Activated gamma-delta T cell (primary cell): ENCODE measurements around the gene BBOF1.
"Not testable (repeated sequence)": the region's sequence is repeated elsewhere in the genome, so short reads cannot be mapped to it uniquely, and the experiment has no call there.

Experiments
- DNase-seq: peaks from one replicate; lab custom pipeline; 2025; lab: John Stamatoyannopoulos, UW
- total RNA-seq, 2 donors: gene quantifications; one replicate each; lab custom pipeline; 2026; lab: John Stamatoyannopoulos, UW

Gene BBOF1, protein sequence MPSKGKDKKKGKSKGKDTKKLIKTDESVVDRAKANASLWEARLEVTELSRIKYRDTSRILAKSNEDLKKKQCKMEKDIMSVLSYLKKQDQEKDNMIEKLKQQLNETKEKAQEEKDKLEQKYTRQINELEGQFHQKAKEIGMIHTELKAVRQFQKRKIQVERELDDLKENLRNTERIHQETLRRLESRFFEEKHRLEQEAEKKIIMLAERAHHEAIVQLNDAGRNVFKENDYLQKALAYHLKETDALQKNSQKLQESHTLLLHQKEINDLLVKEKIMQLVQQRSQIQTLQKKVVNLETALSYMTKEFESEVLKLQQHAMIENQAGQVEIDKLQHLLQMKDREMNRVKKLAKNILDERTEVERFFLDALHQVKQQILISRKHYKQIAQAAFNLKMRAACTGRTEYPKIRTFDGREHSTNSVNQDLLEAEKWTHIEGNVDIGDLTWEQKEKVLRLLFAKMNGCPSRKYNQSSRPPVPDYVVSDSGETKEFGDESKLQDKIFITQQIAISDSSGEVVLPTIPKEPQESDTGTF
- 6.1 to 6.4 reads per million in 2 donors for total RNA-seq

DNA sequence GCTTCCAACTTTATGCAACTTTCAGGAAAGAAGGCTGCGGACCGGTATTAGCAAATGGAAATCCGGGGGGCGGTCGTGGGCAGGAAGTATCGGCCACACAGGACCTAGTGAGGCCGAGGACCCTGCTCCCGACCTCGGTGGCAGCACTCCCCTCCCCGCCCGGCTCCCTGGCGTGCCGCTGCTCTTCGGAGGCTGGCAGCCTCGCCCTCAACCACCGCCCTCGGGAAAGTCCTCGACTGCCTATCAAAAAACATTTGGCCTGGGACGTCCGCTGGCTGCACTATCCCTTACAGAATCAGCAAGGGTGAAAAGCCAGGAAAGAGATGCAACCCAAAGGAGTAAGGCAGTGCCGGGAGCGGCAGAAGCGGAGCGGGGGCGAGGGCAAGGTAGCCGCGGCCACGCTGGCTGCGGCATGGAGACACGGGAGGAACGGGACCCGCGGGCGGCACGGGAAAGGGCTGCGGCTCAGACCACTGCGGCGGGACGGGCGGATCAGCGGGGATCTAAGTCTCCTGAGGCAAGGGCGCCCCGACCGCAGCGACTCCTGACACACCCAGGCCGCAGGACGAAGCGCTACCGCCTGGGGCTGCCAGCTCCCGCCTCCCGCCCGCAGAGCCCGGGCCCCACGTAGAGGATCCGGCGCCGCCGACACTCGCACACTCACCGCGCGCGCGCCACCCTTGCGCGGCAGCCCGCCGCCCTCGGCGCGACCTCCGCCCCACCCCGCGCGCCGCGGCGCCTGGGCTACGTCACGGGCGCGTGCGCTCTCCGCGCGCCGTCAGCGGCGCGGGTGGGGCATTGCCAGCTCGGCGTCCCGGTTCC is at the start of gene BBOF1, which contains the start of gene ENTPD5:
TSS of gene BBOF1 (plus strand) at position 764 of the 822 bp plus-strand sequence. CDS start 130 bp downstream, outside the sequence.
TSS of gene ENTPD5 (minus strand) at position 703 of the 822 bp plus-strand sequence. CDS start 31,186 bp downstream, outside the sequence.
- DNase-seq: peak; percentile 89

DNA sequence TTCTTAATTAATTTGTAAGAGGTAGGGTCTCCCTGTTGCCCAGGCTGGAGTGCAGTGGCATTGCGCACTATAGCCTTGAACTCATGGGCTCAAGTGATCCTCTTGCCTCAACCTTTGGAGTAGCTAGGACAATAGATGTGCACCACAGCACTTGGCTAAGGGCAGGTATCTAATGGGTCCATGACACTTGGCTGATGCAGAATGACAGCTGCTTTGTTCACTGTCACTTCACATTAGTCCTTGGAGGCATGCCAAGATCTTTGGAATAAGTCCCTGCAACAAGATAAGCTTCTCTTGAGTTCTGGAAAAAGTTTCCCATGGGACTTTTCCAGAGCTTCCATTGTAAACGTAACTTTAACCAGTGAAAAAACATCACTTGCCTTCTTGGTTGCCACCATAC is 45.7 kb upstream of the BBOF1 start:
- no peak for DNase-seq

DNA sequence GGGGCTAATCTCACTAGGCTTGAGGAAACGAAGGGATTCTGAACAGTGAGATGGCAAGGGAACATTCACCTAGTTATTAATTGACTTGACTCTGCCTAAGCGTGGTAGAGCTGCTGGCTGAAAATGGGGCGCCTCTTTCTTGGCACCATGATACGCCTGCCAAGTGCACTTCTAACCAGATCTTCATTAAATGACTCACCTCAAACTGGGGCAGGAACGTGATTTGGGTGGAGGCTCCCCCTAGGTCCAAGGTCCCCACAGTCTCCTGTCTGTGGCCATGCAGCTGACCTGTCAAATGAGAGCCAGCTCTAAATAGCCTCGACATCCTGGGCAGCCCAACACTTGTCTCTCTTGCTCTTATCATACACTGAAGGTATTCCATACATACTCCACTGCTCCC is 43.0 kb upstream of the BBOF1 start:
- no peak for DNase-seq

DNA sequence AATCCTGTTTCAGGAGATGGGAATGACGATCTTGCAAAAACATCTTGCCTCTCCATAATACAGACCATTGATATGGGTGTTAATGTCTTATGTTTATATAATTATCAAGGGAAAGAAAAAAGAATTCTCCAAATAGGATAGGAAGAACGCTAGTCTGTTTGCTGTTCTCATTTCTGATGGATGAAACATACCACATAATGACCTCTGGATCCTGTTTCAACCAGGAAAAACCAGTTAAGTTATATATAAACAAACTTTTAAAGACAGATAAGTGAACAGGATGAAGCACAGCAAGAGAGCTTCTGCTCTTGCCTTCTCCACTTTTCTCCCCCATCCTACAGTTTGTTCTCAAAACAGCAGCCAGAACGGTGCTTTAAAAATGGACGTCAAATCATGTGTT is 41.3 kb upstream of the BBOF1 start:
- DNase-seq: no peak

DNA sequence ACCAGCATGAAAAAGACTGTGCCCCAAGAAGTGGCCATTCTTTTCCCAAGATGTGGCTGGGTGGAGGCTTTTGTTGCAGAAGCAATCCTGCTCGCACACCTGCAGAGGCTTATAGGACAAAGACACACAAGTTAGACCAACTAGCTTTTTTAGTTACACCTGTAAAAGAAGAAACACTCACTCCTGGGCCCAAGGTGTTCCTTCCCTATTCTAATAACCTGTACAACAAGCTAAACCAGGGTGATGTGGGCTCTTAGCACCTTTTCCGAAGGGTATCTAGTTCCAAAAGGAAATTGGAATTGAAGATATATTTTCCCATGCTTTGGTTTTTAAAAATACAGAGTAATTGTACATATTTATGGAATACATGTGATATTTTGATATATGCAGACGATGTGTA is 31.1 kb upstream of the BBOF1 start:
- DNase-seq: no peak

DNA sequence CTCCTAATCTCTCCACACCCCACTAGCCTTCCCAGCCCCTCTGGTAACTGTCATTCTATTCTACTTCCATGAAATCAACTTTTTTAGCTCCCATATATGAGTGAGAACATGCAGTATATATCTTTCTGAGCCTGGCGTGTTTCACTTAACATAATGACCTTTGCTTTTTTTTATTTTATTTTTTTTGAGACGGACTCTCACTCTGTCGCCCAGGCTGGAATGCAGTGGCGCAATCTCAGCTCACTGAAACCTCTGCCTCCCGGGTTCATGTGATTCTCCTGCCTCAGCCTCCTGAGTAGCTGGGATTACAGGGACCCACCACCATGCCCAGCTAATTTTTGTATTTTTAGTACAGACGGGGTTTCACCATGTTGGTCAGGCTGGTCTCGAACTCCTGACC is 30.5 kb upstream of the BBOF1 start:
- not testable (repeated sequence) for DNase-seq

DNA sequence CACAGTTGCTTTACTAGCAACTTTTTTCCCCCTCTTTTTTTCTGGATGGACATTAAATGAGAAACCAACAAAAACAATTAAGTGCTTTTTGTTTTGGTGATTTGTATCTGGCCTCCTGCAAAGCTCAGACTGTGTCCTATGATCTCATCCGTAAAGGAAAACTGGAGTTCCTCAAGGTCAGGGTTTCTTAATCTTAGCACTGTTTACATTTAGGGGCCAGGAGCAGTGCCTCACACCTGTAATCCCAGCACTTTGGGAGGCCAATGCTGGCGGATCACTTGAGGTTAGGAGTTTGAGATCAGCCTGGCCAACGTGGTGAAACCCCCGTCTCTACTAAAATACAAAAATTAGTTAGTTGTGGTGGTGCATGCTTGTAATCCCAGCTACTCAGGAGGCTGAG is 28.1 kb upstream of the BBOF1 start:
- no peak for DNase-seq

DNA sequence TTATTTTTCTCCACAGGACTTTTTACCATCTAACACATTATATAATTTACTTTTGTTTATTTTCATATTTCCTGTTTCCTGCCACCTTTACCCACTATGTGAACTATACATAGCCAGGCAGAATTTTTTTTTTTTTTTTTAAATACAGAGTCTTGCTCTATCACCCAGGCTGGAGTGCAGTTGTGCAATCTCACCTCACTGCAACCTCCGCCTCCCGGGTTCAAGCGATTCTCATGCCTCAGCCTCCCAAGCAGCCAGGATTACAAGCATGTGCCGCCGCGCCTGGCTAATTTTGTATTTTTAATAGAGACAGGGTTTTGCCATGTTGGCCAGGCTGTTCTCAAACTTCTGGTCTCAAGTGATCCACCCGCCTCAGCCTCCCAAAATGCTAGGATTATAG is 24.2 kb upstream of the BBOF1 start:
- DNase-seq: not testable (repeated sequence)

DNA sequence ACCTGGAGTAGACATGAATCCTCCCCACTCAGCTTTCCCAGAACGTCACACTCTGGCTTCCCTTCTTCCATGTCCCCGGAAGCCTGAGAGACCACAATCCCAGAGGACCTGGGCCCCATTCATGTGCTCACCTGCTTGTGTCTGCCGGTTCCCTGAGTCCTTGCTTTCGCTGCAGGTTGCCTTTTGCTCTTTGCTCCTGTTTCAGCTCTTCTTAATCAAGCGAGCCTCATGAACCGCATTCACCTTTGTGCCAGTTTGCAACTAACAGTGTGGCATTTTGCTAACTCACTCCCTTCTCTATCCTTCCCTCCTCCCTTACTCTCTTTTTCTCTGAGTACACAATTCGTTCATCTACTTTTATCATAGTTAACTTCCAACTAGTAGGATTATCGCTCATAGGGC is 23.2 kb upstream of the BBOF1 start:
- DNase-seq: no peak

DNA sequence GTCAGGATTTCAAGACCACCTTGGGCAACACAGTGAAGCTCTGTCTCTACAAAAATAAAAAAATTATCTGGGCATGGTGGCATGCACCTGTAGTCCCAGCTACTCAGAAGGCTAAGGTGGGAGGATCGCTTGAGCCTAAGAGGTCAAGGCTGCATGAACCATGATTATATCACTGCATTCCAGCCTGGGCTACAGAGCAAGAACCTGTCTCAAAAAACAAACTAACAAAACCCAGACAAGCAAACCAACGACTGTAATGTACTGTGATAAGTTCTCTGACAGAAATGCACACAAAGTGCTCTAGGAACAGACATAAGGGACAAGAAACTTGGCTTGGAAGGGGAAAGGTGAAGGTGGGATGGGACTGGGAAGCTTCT is 22.4 kb upstream of the BBOF1 start:
- DNase-seq: no peak

DNA sequence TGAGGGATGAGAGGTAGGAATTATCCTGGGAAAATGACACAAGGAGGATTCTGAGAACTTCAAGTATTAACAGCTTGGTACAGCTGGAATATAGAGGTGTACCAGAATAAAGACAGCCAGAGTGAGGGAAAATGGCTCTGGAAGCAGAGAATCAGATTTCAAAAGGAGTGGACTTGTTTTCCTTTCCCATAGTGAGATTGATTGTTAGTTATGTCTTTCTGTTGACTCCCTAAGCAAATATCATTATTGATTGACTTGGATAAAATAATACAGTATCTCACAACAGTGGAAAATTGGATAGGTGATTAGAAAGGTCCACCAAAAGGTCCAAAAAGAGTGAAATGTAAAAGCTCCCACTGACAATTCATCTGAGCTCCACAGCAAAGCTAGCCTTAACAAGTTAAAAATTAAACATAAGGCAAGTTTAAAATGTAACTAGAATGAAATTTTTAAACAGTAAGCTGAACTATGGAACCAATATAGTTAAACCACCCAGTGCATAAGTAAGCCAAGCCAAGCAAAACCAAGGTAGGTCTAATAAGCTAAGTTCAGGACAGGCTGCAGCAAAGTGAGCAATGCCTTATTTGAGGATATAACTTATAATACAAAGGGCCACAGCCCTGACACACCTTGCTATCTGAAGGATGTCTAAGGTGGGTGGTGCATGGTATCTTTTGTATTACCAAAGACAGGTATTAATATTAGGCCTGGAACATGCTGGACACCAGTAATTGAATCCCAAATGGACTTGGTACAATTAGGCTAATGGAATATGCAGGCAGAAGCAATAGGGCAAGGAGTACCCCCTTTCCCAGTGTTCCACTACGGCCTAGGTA is 21.8 kb upstream of the BBOF1 start:
- no peak for DNase-seq

DNA sequence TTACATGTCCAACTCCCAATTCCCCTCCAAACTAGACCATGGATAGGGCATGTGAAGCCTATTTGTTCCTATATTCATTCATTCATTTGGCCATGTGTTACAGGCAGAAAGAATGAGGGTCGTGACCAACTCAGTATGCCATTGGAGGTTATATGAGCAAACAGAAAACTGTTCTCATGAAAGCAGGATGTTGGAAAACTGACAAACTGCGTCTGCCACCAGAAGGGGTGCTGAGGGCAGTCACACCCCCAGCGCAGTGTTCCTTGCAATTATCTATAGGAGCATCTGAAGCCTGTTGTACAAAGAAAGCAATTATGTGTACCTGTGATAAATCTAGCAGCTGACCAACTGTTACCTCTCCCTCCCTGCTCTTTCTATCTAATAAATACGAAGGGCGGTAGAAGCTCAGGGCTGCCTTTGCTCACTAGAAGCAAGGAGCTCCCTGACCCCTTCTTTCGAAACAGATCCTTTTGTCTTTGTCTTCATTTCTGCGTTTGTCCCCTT is 21.2 kb upstream of the BBOF1 start:
- no peak for DNase-seq

DNA sequence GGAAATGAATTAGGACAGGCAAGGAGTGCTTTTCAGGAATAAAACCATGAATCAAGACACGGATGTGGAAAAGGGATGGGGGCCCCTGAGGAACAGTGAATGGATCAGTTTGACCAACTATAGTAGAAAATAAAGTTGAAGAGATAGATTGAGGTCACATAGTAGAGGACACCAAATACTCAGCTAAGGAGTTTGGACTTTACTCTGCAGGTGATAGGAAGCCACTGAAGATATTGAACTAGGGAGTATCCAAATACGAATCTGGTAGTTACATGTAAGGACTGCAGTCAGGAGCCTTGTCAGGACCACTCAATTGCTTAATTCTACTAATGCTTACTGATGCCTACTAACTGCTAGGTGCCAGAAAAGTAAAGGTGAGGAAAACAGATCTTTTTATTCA is 20.4 kb upstream of the BBOF1 start:
- no peak for DNase-seq

DNA sequence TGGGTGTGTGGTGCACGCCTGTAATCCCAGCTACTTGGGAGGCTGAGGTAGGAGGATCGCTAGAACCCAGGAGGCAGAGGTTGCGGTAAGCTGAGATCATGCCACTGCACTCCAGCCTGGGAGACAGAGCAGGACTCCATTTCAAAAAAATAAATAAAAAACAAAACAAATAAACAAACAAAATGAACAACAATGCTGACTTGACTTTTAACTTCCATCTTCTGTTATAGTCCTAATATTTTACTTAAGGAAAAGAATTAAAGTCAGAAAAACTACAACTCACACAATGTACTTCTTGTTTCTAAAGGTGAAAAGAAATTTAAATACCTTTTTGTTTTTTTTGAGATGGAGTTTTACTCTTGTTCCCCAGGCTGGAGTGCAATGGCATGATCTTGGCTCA is 13.5 kb upstream of the BBOF1 start:
- DNase-seq: not testable (repeated sequence)

DNA sequence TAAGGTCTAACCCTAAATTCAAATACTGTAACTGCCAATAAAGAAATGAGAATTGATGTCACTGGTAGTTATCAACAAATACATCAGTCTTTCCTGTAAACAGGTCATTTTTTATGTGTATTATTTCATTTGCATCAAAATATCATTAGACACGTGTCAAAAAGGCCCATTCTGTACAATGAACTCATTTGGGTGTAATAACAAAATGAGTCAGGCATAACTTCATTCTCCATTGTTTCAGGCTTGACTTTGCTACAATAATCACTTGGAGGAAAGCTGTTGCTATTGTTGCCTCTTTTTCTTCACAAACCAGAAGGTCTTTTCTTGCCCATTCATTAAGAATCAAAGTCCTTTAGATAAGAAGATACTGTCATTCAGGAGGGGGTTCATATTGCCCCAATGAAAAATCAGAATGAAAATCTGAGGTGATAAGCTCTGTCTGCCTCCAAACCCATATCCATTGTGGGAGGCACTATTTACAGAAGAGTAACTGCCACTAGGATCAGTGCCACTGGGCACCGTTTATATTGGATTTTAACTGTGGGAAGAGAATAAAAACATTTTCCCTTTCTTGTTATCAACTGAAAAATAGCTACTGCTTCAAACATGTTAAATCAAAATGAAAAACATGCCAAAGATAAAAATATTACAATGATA is 10.2 kb upstream of the BBOF1 start:
- DNase-seq: no peak

DNA sequence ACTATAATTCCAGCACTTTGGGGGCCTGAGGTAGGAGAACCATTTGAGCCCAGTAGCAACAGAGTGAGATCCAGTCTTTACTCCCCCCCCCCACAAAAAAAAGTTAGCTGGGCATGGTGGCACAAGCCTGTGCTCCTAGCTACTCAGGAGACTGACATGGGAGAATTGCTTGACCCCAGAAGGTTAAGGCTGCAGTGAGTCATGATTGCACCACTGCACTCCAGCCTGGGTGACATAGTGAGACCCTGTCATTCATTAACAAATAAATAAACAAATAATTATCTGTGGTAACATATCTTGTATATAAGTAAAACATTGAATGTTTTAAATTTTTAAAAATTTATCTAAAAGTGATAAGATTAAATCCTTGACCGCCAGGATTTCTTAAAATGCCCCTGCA is 4.8 kb upstream of the BBOF1 start:
- no peak for DNase-seq

DNA sequence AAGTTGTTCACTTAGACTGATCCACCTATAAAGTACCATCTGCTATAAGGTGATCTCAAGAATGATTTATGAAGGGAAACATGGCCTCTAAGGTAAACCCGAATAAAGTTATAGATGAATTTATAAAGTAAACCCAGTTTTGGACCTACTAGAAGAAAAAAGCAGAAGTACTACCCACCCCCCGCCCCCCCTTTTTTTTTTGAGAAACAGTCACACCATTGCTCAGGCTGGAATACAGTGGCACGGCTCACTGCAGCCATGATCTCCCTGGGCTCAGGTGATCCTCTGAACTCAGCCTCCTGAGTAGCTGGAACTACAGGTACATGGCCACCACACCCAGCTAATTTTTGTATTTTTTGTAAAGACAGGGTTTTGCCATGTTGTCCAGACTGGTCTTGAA is 4.0 kb upstream of the BBOF1 start:
- DNase-seq: no peak

DNA sequence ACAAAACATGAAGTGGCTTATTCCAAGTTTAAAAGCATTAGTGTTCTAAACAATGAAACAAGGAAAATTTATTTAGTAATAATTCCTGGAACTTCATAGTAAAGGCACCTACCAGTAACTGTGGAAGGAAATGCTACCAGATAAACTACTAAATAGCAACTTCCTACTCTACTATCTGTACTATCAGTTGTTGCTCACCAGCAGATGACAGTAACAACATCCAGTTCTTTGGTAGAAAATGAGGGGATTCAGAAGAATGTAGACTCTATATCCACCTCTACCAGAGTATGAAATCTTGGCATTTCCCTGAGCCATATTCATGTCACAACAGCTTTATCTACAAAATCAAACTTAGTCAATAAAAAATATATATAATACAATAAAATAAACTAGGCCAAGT is 3.2 kb upstream of the BBOF1 start:
- no peak for DNase-seq

DNA sequence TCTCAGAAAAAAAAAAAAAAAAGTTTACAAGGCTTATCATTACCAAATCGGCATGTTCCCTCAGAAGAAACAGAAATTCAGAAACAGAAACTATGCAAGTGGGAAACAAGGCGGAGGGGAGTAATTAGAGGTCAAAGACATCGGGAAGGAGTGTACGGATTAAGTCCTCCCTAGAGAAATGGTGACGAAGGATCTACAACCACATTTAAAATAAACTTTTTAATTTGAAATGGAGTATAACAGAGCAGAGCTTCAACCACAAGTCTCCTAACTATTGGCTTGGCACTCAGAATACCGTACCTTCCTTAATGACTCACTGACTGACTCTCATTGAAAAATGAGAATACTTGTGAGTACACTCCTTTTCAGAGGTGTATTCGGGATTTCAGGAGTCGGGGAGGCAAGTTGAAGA is 969 bp upstream of the BBOF1 start:
- DNase-seq: no peak

DNA sequence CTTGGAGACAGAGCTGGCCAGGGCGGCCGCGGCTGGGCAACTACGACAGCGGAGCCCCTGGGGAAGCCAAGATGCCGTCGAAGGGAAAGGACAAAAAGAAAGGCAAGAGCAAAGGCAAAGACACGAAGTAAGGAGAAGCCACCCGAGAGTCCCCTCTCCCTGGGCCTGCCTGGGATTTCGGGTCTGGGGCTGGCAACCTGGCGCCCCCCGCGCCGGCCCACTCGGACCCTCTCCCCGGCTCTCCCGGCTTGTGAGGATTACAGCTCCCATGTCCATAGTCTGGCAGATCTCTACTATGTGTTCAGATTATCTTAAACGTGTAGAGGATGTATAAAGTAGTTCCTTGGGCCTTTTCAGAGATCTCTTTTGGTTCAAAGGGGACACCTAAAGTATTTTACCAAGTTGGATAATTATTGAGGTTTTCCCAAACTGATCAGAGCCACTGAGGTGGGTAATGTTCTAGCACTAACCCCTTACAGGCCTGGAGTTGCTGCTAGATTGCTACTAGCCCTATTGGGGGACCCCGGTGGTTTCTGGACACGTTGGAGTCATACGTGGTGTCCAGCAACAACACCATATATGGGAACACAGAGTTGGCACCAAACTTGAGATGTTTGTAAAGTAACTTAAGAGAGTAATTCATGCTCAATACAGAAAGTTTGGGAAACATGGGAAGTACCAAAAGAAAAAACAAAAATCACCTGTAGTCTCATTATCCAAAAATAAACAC is 424 bp downstream of the BBOF1 start:
- no peak for DNase-seq
